ENCODE results near the gene HCN1. TPM values are rescaled to one million over a fixed set of nuclear protein-coding genes. Genes with fewer than 3 reads are reported as not detected.
"Not testable (repeated sequence)": the region's sequence is repeated elsewhere in the genome, so short reads cannot be mapped to it uniquely, and the experiment has no call there.

The HCN1 gene
- polyA plus RNA-seq, 3 donors = 0.01 to 0.04 (median 0.04) TPM

DNA sequence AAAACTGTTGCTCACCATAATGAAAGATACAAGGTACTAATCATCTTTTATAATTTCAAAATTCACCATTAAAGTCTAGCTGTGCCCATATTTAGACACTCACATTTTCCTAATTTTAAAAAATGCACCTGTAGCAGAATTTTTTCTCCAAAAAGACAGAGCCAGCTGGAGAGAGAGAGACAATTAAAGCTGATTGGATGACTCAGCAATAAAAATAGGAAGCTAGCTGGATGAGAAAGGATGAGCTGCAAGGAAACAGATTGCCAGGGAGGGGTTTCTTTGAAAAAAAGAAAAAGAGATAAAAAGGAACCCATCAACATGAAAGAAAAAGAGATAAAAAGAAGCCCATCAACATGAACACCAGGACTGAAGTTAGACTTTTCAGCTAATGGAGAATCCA lies 73.8 kb downstream of the HCN1 start:
- DNase-seq = no peak

DNA sequence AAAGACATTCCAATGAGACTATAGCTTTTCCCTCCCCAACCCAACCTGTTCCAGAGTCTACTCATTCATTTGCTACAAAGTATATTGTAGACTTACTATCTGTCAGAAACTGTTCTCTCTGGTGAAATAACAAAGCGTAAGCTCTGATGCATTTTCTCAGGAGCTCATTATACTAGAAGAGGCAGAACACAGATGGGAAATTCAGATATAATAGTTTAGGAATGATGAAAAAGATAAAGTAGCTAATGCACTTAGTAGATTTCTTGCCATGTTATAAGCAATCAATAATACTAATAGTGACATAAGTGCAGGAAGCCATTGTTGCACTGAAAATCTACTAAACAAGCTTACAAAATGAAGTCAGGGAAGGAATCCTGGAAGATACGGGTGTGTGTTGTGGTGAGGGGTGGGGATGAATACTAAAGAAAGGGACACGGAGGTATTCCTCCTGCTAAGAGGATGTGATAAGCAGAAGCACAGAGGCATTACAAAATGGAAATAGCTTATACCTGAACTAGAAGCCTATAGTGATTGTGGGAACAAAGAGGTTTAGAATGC lies 78.2 kb downstream of the HCN1 start:
- DNase-seq = no peak

DNA sequence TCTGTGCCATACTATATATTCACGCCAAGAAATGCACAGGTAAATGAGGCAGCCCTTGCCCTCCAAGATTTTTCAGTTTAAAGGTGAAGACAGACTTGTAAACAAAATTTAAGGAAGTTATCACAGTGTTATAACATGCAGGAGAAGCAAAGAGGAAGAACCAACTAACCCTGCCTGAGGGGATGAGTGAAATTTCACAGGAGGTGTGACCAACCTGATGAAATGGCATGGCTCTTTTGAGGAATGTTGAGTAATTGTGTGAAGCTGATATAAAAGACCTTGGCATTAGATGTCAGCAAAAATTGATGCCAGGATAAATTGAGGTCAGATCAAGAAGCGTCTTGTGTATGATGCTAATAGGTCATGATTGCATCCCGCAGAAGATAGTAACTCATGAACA lies 86.5 kb downstream of the HCN1 start:
- DNase-seq = no peak

DNA sequence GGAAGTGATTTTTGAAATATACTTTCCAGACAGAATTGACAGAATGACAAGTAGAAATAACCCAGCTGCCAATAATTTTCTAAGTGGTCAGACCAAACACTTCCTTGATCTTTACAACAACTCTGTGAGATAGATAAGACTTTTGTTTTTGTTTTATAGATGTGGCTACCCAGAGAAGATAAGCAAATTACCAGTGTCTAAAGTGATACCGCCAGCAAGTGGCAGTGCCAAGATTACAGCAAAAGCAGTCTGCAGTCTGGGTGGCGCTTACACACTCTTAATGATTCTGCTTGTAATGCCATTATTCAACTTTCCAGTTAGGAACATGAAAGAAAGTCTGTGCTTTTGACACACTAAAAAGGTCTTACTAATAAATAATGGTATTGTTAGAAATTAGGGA lies 92.1 kb downstream of the HCN1 start:
- no peak for DNase-seq

DNA sequence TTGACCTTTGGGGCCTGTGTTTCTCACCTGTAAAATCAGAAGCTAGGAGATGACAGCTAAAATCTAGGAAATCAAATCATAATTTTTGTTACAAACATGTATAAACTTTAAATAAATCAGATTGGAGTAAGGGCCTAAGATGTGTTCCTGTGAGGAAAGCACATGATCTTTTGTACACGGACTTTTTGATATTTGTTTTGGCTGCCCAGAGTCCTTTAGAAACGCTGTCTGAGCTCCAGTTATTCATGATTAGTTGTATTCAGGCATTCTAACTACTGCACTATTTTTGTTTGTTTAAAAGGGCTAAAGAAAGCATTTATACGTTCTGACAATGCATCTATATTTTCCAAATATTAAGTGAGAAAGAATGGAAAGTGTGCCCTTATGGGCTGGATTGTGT lies 94.8 kb downstream of the HCN1 start:
- DNase-seq = no peak

DNA sequence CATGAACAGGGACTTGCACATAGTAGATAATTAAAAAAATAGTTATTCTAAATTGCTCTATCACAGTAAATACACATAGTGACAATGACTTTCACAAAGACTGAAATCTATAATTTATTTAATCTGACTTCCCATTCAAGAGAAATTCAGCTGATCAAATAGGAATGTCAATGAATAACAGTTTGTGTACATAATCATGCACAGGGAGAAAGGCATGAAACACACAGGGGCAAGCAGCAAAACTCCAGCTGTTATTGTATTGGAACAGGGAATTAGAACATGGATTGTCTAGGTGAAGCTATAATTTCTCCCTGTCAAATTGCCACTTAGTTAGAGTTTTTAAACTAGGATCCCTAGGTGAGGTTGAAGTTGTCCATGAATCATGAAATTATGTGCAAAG lies 99.9 kb downstream of the HCN1 start:
- no peak for DNase-seq

DNA sequence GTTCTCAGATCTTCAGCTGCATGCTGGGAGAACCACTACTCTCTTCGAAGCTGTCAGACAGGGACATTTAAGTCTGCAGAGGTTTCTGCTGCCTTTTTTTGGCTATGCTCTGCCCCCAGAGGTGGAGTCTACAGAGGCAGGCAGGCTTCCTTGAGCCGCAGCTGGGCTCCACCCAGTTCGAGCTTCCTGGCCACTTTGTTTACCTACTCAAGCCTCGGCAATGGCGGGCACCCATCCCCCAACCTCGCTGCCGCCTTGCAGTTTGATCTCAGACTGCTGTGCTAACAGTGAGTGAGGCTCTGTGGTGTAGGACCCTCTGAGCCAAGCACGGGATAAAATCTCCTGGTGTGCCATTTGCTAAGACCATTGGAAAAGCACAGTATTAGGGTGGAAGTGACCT lies 110.2 kb downstream of the HCN1 start:
- not testable (repeated sequence) for DNase-seq

DNA sequence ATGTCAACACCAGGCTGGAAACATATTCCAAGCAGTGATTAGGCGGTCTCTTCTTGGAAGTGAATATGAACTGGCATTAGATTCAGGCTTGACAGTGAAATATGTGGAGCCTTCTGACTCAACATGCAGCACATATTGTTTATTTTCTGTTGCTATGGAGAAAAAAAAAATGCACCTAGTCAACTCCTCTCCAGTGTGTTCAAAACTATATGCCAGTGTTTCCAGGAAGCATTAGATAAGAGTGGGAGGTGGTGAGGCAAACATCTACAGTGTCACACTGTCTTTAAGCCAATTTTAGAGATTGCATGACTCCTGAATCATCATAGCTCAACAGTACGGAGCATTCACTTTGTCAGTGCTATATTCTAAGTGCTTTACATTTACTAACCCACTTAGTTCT lies 117.9 kb downstream of the HCN1 start:
- DNase-seq = no peak

DNA sequence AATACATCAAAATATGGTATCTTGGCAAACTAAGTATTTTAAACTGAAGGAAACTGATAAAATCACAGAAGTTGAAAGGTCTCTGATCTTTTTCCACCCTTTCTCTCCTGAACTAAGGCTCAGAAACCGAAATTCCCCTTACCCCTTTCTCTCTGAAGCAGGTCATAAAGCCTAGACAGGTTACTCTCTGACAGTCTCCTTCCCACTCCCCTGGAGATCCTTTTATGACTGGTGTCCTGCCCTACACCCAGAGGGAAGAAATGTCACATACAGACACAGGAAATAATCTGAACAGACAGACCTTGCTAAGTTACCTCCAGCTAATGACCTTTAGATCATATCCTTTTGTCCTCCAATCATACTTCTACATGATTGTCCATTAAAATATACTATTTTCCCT lies 127.4 kb downstream of the HCN1 start:
- no peak for DNase-seq

DNA sequence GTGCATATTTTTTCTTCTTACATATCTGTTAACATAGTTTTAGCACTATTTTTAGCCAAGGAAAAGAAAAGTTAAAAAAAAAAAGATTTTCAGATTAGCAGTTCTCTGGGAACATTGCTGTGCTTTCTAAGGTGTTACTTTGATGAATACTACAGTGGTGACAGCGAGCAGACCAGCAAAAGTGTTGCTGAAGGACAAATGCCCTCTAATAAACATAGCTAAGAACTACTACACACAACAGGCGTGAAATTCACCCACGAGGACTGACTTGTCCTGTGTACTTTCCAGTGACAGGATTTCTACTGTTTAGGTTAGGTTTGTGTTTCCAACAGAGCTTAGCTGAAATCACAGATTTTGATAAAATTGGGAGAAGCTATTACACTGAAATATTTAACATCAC lies 153.8 kb downstream of the HCN1 start:
- no peak for DNase-seq

DNA sequence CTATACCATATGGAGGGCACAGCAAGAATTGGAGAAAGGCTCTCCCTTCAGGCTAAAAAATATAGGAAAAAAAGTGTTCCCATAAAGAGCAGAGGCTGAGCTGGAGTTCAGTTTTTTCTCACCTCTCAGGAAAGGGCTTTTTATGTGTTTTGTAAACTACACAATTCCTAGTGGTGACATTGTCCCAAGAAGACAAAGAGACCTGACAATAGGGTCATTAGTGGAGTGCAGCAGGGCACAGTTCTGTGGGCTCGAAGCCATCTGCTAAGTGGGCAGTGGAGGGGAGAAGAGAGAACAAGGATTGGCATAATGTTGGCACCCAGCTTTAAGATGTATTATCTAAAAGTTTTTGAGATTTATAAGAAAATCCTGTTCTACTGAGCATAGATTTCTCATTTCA lies 162.5 kb downstream of the HCN1 start:
- DNase-seq = no peak

DNA sequence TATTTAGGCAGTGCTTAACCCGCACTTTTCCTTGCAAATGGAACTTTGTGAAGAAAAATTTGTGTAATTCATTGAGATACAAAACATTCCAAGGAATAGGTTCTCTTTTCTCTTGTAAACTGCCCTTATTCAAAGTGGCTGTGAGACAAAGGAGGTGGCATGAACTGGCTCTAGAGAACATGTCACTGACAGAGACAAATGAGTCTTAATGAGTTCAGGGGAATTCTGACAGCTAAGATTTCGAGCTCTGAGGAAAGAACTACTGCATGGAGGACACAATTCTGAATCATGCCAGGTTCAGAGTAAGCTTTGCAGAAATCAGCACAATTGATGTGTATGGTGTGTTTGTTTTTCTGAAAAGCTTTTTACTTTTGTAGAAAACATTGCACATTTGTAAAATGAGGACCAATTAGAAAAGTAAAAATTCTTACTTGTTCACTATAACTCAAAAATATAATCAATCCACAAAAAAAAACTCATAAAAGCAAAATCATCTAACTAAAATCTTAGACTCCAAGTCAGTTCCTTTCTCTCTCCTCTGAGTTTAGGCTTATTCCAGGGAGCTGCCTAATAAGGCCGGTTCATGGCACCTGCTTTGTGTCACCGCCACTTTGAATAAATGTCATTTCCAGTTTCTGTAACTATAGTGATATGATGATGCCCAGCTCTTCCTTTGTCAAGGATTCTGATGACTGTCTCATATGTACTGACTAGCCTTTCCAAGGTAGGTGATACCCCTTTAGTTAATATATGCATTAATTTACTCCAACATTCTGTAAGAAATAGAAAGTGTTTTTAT lies 163.2 kb downstream of the HCN1 start:
- no peak for DNase-seq

DNA sequence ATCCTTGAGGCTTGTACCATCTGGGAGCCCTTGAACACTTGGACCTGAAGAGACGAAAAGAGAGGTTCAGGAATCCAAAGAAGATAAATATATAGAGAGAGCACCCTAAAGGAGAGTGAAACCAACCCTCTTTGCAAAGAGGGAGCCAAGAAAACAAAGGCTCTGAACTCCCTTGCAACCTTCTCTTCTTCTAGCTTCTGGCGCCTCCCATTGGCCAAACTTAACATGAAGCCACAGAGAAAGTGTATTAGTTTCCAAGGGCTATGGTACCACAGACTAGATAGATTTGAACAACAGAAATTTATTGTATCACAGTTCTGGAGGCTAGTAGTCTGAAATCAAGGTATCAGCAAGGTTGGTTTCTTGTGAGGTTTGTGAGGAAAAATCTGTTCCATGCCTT lies 175.1 kb downstream of the HCN1 start:
- no peak for DNase-seq

DNA sequence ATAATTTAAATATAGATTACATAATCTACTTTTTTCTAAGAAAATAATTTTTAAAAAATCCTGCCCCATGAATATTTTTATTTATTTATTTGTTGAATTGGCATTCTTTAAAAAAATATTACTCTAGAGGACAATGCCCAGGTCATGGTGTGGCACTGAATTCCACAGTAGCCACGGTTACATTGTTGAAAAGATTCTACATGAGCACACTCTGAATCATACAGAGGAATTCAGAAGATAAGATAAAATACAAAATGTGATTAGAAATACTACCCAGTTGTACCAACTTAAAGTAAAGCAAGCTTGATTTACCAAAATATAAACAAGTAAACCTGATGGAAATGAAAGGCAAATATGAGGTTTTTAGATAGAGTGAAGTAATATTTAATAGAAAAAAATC lies 183.7 kb downstream of the HCN1 start:
- DNase-seq = no peak

DNA sequence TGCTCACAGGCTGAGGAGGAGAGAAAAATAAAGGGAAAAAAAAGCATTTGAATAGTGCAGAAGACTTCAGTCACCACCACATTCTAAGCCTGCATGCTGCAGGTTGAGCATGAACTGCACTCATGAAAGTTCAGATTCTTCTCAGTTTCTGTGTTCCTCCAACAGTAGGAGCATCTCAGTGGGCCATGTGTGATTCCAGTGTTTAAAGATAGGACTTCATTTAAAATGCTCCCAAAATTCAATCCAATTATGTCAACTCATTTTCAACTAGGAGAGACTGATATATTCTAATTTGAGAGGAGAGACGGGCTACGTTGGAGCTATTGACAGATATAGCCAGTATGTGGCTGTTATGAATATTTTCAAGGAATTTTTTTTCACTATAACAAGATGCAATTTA lies 186.8 kb downstream of the HCN1 start:
- DNase-seq = no peak

DNA sequence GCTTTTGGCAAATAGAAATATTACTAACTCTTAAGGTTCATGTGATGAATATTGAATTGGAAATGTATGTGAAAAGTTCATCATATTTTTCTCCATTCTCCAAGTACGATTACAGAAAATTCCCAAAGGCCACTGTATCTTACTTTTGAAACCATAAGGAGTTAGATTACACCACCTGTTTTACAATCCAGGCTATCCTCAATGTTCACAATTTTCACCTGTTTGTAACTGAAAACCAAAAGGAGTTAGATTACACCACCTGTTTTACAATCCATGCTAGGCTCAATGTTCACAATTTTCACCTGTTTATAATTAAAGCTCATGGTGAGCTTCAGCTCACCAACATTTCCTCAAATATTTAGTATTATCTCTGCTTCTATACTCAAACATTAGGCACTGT lies 188.0 kb downstream of the HCN1 start:
- DNase-seq = no peak

DNA sequence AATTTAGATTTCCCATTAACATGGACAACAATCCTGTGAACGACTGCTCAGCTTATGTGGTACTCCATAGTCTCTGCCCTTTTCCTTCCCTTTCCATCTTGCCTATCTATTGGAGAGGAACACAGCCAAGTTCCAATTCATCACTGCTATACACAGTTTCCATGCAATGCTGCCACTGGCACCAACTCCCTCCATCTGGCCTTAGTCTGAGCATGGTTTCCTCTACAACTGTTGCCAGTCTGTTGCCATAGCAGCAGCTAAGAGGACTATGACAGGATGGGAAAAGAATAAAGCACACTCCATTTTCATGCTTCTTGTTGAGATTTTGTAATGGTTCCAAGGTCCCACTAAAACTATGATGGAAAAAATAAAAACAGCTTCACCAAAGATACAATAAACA lies 189.0 kb downstream of the HCN1 start:
- no peak for DNase-seq

DNA sequence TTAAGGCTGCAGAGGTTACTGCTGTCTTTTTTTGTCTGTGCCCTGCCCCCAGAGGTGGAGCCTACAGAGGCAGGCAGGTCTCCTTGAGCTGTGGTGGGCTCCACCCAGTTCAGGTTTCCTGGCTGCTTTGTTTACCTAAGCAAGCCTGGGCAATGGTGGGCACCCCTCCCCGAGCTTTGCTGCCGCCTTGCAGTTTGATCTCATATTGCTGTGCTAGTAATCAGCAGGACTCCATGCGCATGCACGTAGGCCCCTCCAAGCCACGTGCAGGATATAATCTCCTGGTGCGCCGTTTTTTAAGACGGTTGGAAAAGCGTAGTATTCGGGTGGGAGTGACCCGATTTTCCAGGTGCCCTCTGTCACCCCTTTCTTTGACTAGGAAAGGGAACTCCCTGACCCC lies 197.2 kb downstream of the HCN1 start:
- DNase-seq = not testable (repeated sequence)

DNA sequence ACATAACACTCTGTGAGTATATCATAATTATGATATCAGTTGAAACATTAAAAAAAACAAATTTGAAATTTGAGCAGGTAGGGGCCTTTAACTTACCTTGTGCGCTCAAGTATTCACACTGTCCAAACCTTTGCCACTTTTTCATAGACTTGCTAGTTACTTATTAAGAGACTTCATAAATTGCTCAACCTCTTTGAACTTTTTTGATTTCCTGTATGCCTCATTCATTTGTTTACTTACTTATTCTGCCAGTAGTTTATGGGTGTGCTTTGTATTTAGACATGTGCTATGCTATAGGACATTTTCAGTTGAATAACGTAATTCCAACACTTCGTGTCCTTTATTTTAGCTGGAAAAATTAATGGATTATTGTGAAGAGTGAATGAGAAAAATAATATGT lies 204.8 kb downstream of the HCN1 start:
- no peak for DNase-seq

DNA sequence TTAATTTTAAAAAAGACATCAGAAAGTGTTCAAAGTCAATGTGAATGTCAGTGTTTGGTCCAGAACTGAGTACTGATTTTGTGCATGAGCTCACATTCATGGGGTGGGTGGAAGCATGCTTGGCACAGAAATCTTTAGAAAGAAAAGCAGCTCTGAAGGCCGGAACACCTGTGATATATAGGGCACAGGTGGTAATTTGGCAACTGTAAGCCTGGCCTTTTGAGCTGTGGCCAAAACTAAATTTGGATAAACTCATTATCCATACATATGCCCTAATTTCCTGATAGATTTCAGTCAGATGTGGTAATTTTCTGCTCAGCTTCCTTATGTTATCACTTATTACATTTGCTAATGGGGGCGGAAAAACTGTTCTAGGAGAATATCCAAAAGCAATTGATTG lies 211.4 kb downstream of the HCN1 start:
- DNase-seq = no peak

DNA sequence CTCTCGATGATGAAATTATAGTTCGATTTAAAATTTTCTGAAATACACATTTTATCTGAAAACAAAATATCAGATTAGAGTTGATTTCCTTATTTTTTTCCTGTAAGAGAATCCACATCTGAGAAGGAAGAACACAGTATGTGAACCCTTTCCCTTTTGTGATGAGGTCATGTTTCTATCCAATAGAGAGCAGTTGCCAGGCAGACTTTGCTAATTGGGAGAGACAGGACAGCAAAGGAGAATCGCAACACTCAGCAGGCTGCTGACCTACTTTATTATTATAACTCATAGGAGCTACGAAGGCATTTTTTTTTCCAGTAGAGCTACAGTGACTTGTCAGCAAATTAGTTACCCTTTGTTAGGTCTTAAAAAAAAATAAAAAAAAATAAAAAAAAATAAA lies 242.1 kb downstream of the HCN1 start:
- DNase-seq = peak; percentile 19

DNA sequence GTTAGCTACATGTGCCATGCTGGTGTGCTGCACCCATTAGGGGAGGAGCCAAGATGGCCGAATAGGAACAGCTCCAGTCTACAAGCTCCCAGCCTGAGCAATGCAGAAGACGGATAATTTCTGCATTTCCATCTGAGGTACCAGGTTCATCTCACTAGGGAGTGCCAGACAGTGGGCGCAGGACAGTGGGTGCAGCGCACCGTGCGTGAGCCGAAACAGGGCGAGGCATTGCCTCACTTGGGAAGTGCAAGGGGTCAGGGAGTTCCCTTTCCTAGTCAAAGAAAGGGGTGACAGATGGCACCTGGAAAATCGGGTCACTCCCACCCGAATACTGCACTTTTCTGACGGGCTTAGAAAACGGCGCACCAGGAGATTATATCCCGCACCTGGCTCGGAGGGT lies 251.3 kb downstream of the HCN1 start:
- not testable (repeated sequence) for DNase-seq

DNA sequence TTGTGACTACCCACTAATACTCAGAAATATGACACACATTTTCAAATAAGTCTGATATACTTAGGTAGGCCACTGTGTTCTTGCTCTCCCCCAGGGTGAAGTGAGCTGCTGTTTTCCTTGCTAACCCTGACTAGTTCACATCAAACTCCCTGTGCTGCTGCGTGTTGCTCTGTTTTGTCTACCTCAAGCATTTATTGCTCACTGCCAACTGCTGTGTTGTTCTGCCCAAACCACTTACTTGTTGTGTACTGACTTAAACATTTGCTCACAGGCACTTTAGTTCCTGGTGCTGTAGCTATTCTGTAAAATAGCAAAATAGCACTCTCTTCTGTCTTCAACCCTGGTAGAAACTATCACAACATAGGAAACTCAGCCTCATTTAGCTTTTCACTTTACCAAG lies 255.7 kb downstream of the HCN1 start:
- no peak for DNase-seq

DNA sequence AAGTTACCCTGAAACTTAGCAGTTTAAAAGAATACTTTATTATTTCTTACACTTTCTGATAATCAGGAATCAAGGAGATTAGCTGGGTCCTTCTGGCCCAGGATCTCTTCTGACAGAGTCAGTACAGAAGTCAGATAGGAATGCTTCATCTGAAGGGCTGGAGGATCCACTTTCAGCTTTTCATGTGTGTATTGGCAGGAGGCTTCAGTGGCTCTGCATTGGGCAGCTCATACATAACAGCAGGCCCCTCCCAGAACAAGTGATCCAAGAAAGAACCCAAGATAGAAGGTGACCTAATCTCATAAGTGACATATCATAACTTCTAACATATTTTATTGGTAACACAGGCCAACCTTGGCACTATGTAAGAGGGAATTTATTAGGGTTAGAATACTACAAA lies 258.4 kb downstream of the HCN1 start:
- no peak for DNase-seq

Data from renal pelvis (tissue), 4 donors.